ENCODE results near the gene CEPT1.

CEPT1 gene

GRCh38 chr1:111163363-111163762 lies 23.3 kb downstream of the CEPT1 start:
- no peak for DNase-seq
- Histone ChIP-seq H3K27me3 (replicated peaks) (no peaks in the 10 kb centered on the region), H3K4me3 (ENCODE audit: low read depth, low read length) (no peak overlapping the region), H3K36me3 (replicated peaks) (peaks cover 11% of the 10 kb centered on the region), H3K27ac (no peak overlapping the region)
- TF ChIP-seq, protein P1, sequence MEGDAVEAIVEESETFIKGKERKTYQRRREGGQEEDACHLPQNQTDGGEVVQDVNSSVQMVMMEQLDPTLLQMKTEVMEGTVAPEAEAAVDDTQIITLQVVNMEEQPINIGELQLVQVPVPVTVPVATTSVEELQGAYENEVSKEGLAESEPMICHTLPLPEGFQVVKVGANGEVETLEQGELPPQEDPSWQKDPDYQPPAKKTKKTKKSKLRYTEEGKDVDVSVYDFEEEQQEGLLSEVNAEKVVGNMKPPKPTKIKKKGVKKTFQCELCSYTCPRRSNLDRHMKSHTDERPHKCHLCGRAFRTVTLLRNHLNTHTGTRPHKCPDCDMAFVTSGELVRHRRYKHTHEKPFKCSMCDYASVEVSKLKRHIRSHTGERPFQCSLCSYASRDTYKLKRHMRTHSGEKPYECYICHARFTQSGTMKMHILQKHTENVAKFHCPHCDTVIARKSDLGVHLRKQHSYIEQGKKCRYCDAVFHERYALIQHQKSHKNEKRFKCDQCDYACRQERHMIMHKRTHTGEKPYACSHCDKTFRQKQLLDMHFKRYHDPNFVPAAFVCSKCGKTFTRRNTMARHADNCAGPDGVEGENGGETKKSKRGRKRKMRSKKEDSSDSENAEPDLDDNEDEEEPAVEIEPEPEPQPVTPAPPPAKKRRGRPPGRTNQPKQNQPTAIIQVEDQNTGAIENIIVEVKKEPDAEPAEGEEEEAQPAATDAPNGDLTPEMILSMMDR (IDR thresholded peaks at IDR 0.05; ENCODE audit: low read depth, low read length, missing control alignments) = no peak
- in situ Hi-C loops (cut with HindIII; ENCODE audit: low pct_ligation_motif_present, low sequenced_read_pairs) = no loop called here

DNA sequence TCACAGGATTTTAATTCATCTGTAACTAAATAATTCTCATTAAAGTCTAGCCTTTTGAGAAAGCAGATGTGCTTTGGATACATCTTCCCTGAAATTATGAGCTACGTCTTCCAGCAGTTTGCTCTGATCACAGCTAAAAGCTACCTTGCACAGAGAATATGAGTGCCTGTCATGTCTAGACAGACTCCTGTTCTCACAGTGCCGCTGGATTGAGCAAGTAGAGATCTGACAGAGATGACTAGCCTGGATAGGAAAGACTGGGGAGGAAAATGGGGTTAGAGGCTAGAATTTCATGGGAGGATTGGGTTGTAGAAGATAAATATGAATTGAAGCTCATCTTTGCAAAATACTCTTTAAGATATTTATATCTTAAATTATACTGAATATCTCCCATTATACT lies 24.1 kb downstream of the CEPT1 start:
- no peak overlapping the region for H3K4me3 ChIP-seq (ENCODE audit: low read depth, low read length)
- no peak overlapping the region for H3K27ac ChIP-seq

GRCh38 chr1:111172463-111172862 lies 32.4 kb downstream of the CEPT1 start:
- DNase-seq = no peak
- no peaks in the 10 kb centered on the region for H3K27me3 ChIP-seq (replicated peaks)
- no peak overlapping the region for H3K27ac ChIP-seq
- H3K36me3 ChIP-seq (replicated peaks) = no peaks in the 10 kb centered on the region
- H3K4me3 ChIP-seq (ENCODE audit: low read depth, low read length) = no peak overlapping the region
- in situ Hi-C loops (cut with HindIII; ENCODE audit: low pct_ligation_motif_present, low sequenced_read_pairs) = no loop called here
- TF ChIP-seq, protein P1 (IDR thresholded peaks at IDR 0.05; ENCODE audit: low read depth, low read length, missing control alignments) = no peak

More for the DNA sequence above, 24.1 kb downstream of the CEPT1 start:
- DNase-seq = no peak
- TF ChIP-seq, protein P1 (IDR thresholded peaks at IDR 0.05; ENCODE audit: low read depth, low read length, missing control alignments) = no peak
- no peaks in the 10 kb centered on the region for H3K27me3 ChIP-seq (replicated peaks)
- peaks cover 11% of the 10 kb centered on the region for H3K36me3 ChIP-seq (replicated peaks)
- in situ Hi-C loops (cut with HindIII; ENCODE audit: low pct_ligation_motif_present, low sequenced_read_pairs) = no loop called here

DNA sequence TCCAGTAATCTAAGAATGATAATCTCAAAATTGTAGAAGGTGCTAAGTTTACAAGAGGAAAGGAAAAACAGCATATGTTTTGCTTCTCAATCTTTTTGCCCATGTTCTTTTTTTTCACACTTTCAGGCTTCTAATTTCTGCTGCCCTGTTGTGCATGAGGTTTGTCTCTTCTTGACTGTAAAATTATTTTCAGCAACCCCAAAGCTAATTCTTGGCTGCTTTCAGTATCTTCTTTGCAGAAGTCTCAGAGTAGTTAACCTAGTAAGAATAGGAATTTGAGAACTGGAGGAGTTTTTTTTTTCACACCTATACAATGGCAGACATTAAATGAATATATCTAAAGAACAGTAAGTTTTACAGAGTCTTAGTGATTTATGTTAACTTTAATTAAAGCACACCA lies 34.0 kb downstream of the CEPT1 start:
- H3K27me3 ChIP-seq (replicated peaks) = no peaks in the 10 kb centered on the region
- DNase-seq = no peak
- TF ChIP-seq, protein P1 (IDR thresholded peaks at IDR 0.05; ENCODE audit: low read depth, low read length, missing control alignments) = no peak
- in situ Hi-C loops (cut with HindIII; ENCODE audit: low pct_ligation_motif_present, low sequenced_read_pairs) = no loop called here
- H3K27ac ChIP-seq = no peak overlapping the region
- no peaks in the 10 kb centered on the region for H3K36me3 ChIP-seq (replicated peaks)
- no peak overlapping the region for H3K4me3 ChIP-seq (ENCODE audit: low read depth, low read length)

- H3K4me3 ChIP-seq (ENCODE audit: low read depth, low read length) = no peak overlapping the region
- TF ChIP-seq, protein P1 (IDR thresholded peaks at IDR 0.05; ENCODE audit: low read depth, low read length, missing control alignments) = no peak
- no peaks in the 10 kb centered on the region for H3K27me3 ChIP-seq (replicated peaks)
- in situ Hi-C loops (cut with HindIII; ENCODE audit: low pct_ligation_motif_present, low sequenced_read_pairs) = no loop called here
- no peak for DNase-seq
- no peaks in the 10 kb centered on the region for H3K36me3 ChIP-seq (replicated peaks)
- H3K27ac ChIP-seq = no peak overlapping the region
Measured at GRCh38 chr1:111175349-111175748, 35.3 kb downstream of the CEPT1 start.

DNA sequence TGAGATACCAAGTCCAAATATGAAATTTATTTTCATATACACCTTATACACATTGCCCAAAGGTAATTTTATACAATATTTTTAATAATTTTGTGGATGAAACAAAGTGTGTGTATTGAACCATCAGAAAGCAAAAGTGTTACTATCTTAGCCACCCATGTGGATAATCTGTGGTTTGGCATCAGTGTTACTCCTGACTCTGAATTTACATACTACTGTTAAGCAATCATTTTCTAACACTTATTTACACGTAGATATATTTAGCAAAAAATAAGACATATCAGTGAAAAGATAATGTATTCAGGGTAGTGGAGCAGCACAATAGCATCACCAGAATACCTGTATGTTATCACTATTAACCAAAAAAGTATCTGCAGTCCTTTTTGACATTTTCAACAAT lies 36.7 kb downstream of the CEPT1 start:
- Histone ChIP-seq H3K27me3 (replicated peaks) (no peaks in the 10 kb centered on the region), H3K4me3 (ENCODE audit: low read depth, low read length) (no peak overlapping the region), H3K36me3 (replicated peaks) (no peaks in the 10 kb centered on the region), H3K27ac (no peak overlapping the region)
- no peak for DNase-seq
- in situ Hi-C loops (cut with HindIII; ENCODE audit: low pct_ligation_motif_present, low sequenced_read_pairs) = no loop called here
- TF ChIP-seq, protein P1 (IDR thresholded peaks at IDR 0.05; ENCODE audit: low read depth, low read length, missing control alignments) = no peak

Data from brain microvascular endothelial cell (primary cell).